K562 (cell line): ENCODE data around the gene TCAP. TPM values are rescaled to one million over a fixed set of nuclear protein-coding genes. Genes with fewer than 3 reads are reported as not detected.
A peak's percentile ranks its signal among the peaks of the same experiment; 100 is the strongest.

Source experiments
- BRF2 ChIP-seq: IDR thresholded peaks from 3 replicates; pipeline ENCODE4 v1.6.1; 2011; ENCODE audit warnings: borderline replicate concordance, mild to moderate bottlenecking; ENCODE audit not compliant: insufficient read length, insufficient read depth
- DACH1 ChIP-seq: fragments of 450-650 bp; IDR thresholded peaks from 2 replicates; pipeline ENCODE4 v1.6.1; 2018; ENCODE audit not compliant: partially characterized antibody
- KAT7 ChIP-seq: sonication (generic); formaldehyde crosslinking; IDR thresholded peaks from 2 replicates; pipeline ENCODE4 v1.8.0; 2022; ENCODE audit warnings: missing genetic modification reagents, mild to moderate bottlenecking, borderline replicate concordance
- MEIS2 ChIP-seq: fragments of 450-650 bp; IDR thresholded peaks from 2 replicates; pipeline ENCODE4 v1.6.1; 2014; ENCODE audit warnings: mild to moderate bottlenecking; ENCODE audit not compliant: partially characterized antibody
- NCOA6 ChIP-seq: fragments of 450-650 bp; IDR thresholded peaks from 2 replicates; pipeline ENCODE4 v1.6.1; 2017; ENCODE audit warnings: mild to moderate bottlenecking
- OTX1 ChIP-seq: fragments of 450-650 bp; formaldehyde crosslinking; IDR thresholded peaks from 2 replicates; pipeline ENCODE4 v1.4.0; 2022; ENCODE audit warnings: mild to moderate bottlenecking
- PRDM10 ChIP-seq: fragments of 450-650 bp; IDR thresholded peaks from 2 replicates; pipeline ENCODE4 v1.6.1; 2018; ENCODE audit not compliant: partially characterized antibody
- PURB ChIP-seq: sonication (generic); formaldehyde crosslinking; IDR thresholded peaks from 2 replicates; pipeline ENCODE4 v1.9.0; 2021; ENCODE audit warnings: low read depth, mild to moderate bottlenecking, missing genetic modification reagents
- TARDBP ChIP-seq: fragments of 450-650 bp; IDR thresholded peaks from 2 replicates; pipeline ENCODE4 v1.6.1; 2016
- ZNF407 ChIP-seq: fragments of 450-650 bp; IDR thresholded peaks from 2 replicates; pipeline ENCODE4 v1.6.1; 2016; ENCODE audit warnings: low read depth
- ZNF644 ChIP-seq: fragments of 200-800 bp; sonication (Bioruptor generic); IDR thresholded peaks from 2 replicates; pipeline ENCODE4 v1.6.1; 2016; ENCODE audit warnings: low read depth, missing genetic modification characterization, missing compliant biosample characterization
- polyA plus RNA-seq, 8 experiments: library from polyadenylated mRNA; depleted of rRNA in 4 of 8; stranded (reverse) in 5 of 8; unstranded in 3 of 8; fragments of >200 nt; fragmentation: Nextera tagmentation in 2 of 8; fragmentation: Illumina TruSeq in 1 of 8; extraction: Ambion mirVana in 2 of 8; extraction: Trizol in 1 of 8; gene quantifications; 2 replicates each; pipeline versions ENCODE4 v1.2.1 to v1.2.3, GENCODE V29; 2011 to 2014; ENCODE audit warnings: inconsistent platforms in 1 of 8, missing spikeins in 1 of 8
- total RNA-seq, 7 experiments: library from RNA; depleted of rRNA in 6 of 7; stranded (reverse); fragments of >200 nt in 6 of 7; fragmentation: Illumina TruSeq in 2 of 7; extraction: Trizol in 2 of 7; gene quantifications; 2 replicates each; pipeline versions ENCODE4 v1.2.1 to v1.2.3, GENCODE V29; 2011 to 2021; ENCODE audit warnings: low replicate concordance in 1 of 7

Gene TCAP
- total and polyA plus RNA-seq, 9 of the 15 experiments (the other 6 are each of a cell fraction or from before 2014, with no cell fraction given) = 0.33 to 1.4 (median 0.82) TPM; not detected in 2

- peak; percentile 84 for TF ChIP-seq PRDM10
- no peak for TF ChIP-seq PURB (CRISPR knock-in tag)
- no peak for TF ChIP-seq OTX1 (CRISPR knock-in tag)
- no peak for TF ChIP-seq ZNF644 (tag)
- no peak for TF ChIP-seq NCOA6
- no peak for TF ChIP-seq TARDBP
- no peak for TF ChIP-seq MEIS2
- no peak for TF ChIP-seq KAT7
- TF ChIP-seq ZNF407 = 0 out of 2 replicates have a peak, but pooled peaks have one; percentile 19
- no peak for TF ChIP-seq DACH1
- no peak for TF ChIP-seq BRF2
Measured at GRCh38 chr17:39636927-39637736, 28.0 kb upstream of the TCAP start, which contains the start of gene STARD3 (continued).
